Measurements from ENCODE around the gene BCL2.

The BCL2 gene

DNA sequence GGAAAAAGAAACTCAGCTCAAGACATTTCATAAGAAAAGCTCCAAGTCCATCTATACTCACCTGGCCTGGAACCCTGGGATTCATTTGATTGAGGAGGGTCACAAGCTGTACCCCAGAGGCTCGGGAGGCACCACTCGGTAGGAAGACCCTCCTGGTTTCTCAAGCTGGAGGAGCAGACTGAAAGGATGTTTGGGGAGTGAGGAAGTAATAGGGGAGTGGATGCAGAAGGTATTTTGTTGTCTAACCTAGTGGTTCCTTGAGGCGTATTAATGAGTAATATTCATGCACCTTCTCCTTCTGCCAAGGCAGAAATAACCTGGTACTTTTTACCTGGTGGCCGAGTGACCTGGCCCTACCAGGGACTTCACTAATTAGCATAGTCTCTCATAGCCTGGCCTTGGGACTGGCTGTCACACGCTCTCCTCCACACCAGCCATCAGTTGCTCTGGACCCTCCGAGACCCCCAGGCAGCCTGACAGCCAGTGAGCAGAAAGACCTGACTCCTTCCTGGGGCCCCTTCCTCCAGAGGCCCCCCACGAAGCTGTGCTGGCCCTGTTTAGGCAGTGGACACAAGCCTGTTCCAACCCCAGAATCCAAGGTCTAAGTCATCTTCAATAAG is 161.4 kb downstream of the BCL2 start:
- no peak overlapping the region for H3K4me2 ChIP-seq (ENCODE audit: low read length)
- H3K27ac ChIP-seq, result no peak overlapping the region
- no peak overlapping the region for H3K4me3 ChIP-seq (ENCODE audit: low read depth, low read length)
- TF ChIP-seq, protein P1, sequence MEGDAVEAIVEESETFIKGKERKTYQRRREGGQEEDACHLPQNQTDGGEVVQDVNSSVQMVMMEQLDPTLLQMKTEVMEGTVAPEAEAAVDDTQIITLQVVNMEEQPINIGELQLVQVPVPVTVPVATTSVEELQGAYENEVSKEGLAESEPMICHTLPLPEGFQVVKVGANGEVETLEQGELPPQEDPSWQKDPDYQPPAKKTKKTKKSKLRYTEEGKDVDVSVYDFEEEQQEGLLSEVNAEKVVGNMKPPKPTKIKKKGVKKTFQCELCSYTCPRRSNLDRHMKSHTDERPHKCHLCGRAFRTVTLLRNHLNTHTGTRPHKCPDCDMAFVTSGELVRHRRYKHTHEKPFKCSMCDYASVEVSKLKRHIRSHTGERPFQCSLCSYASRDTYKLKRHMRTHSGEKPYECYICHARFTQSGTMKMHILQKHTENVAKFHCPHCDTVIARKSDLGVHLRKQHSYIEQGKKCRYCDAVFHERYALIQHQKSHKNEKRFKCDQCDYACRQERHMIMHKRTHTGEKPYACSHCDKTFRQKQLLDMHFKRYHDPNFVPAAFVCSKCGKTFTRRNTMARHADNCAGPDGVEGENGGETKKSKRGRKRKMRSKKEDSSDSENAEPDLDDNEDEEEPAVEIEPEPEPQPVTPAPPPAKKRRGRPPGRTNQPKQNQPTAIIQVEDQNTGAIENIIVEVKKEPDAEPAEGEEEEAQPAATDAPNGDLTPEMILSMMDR (IDR thresholded peaks at IDR 0.05), result no peak
- H3K9me3 ChIP-seq (ENCODE audit: control insufficient read depth, low read length), result no peaks in the 10 kb centered on the region
- H3K36me3 ChIP-seq (ENCODE audit: control insufficient read depth, insufficient read depth, low read length), result no peaks in the 10 kb centered on the region
- H3K4me1 ChIP-seq, result peaks cover 26% of the 10 kb centered on the region
- H2AFZ ChIP-seq, result no peak overlapping the region
- no peaks in the 10 kb centered on the region for H3K79me2 ChIP-seq
- no peaks in the 10 kb centered on the region for H3K27me3 ChIP-seq (ENCODE audit: control insufficient read depth, insufficient read depth, low read length)
- no peak overlapping the region for H3K9ac ChIP-seq

DNA sequence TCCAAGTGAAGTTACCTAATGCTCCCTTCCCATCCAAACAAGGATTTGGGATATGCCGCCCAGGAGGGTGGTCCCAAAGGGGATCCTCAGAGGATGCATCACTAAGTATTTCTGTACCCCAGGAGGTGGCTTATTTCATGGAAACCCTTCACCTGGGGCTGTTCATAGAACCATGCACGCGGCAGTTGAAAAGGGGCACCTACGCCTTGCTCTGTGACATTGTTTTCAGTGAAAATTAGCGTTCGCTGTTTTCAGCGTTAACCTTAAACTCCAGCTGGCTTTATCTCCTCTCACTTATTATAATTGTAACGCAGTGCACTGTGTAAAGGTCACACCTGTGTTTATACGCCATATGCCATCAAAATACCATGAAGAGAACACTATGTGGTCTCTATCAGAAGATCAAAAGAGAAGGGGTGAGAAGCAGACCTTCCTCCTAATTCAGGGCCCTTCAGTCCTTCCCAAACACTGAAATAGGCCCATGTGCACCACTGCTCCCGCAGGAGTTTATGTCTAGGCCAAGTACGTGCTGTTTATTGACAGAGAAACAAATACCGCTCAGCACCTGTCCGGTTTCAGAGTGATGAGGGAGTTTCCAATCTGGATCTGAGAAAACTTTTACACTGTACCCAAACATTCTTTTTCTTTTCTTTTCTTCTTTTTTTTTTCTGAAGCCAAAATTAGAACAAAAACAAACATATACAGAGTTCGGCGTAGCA is 162.1 kb downstream of the BCL2 start:
- Histone ChIP-seq H3K9ac (no peak overlapping the region), H3K27me3 (ENCODE audit: control insufficient read depth, insufficient read depth, low read length) (no peaks in the 10 kb centered on the region), H2AFZ (no peak overlapping the region), H3K4me1 (peaks cover 26% of the 10 kb centered on the region), H3K36me3 (ENCODE audit: control insufficient read depth, insufficient read depth, low read length) (no peaks in the 10 kb centered on the region), H3K9me3 (ENCODE audit: control insufficient read depth, low read length) (no peaks in the 10 kb centered on the region), H3K4me2 (ENCODE audit: low read length) (no peak overlapping the region), H3K79me2 (no peaks in the 10 kb centered on the region), H3K4me3 (ENCODE audit: low read depth, low read length) (no peak overlapping the region), H3K27ac (no peak overlapping the region)
- TF ChIP-seq, protein P1 (IDR thresholded peaks at IDR 0.05), result no peak

DNA sequence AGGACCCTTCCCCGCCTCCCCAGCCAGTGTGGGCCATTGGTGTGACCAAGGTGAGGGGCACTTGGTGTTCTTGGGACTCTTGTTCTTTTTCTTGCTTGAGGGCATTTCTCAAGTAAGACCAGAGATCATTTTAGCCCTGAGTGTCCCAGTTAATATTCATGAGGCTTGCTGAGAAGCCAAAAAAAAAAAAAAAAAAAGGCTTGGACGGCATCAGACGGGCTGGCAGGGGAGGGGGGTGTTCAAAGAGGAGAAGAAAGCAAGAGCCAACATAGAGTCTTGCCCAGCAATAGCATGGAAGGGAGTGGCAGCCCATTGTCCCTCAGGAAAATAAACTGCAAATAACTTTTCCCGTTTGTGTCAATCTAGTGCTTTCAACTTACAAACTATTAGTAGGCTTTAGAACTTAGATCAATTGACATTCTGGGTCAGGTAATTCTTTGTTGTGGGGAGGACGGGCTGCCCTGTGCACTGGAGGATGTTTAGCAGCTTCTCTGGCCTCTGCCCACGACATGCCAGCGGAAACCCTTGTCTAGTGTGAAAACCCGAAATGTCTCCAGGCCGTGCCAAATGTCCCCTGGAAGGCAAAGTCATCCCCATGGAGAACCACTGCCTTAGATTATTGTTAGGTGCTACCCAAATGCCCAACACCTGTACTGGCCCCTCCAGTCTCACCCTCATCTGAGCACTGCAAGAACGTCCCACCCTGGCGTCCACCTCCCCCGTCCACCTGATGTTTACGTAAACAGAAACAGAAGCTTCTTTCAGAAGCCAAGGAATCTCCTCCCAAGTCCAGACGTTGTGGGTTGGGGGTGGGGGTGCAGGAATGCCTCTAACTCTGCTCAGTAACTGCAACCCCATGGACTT is 163.4 kb downstream of the BCL2 start:
- H3K27ac ChIP-seq, result peak overlapping the region; percentile 12
- H3K9ac ChIP-seq, result no peak overlapping the region
- H2AFZ ChIP-seq, result peak overlapping the region; percentile 29
- no peaks in the 10 kb centered on the region for H3K9me3 ChIP-seq (ENCODE audit: control insufficient read depth, low read length)
- H3K27me3 ChIP-seq (ENCODE audit: control insufficient read depth, insufficient read depth, low read length), result no peaks in the 10 kb centered on the region
- peak overlapping the region; percentile 52 for H3K4me2 ChIP-seq (ENCODE audit: low read length)
- no peak overlapping the region for H3K4me3 ChIP-seq (ENCODE audit: low read depth, low read length)
- no peaks in the 10 kb centered on the region for H3K36me3 ChIP-seq (ENCODE audit: control insufficient read depth, insufficient read depth, low read length)
- H3K4me1 ChIP-seq, result peaks cover 18% of the 10 kb centered on the region
- TF ChIP-seq, protein P1 (IDR thresholded peaks at IDR 0.05), result no peak
- H3K79me2 ChIP-seq, result no peaks in the 10 kb centered on the region

DNA sequence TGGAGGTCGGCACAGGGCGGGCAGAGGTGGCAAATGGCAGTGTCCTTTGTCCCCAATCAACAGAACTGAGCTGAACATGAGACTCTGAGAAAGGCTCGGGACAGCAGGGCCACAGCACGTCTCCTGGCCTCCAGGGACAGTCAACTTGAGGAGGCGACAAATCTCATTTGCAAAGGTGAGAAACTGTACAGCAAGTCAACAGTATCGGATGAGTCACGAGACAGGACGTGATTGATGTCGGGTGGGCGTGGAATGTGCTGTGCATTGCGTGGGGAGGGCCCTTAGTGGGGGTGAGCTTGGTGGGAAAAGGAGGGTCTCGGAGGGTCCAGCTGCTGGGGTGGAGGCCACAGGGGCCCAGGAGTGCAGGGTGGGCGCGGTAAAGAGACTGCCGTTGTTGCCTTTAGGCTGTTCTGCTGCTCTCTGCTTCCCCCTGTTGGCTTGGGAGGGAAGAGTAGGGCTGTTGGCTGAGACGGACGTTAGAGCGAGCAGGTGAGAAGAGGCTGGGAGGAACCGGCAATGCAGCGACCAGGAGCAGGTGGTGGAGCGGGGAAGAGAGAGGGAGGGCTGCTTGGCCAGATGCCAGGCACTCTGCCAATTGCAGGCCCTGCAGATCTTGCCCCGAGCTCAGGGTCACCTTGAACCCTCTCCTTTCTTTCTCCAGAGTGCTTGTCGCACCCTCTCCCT is 164.3 kb downstream of the BCL2 start:
- TF ChIP-seq, protein P1 (IDR thresholded peaks at IDR 0.05), result peak; percentile 85

More for the DNA sequence above, 164.3 kb downstream of the BCL2 start:
- peak overlapping the region; percentile 52 for H3K4me2 ChIP-seq (ENCODE audit: low read length)
- H3K9ac ChIP-seq, result no peak overlapping the region
- H3K4me1 ChIP-seq, result peaks cover 17% of the 10 kb centered on the region
- H3K4me3 ChIP-seq (ENCODE audit: low read depth, low read length), result no peak overlapping the region
- H3K27me3 ChIP-seq (ENCODE audit: control insufficient read depth, insufficient read depth, low read length), result no peaks in the 10 kb centered on the region
- H3K36me3 ChIP-seq (ENCODE audit: control insufficient read depth, insufficient read depth, low read length), result no peaks in the 10 kb centered on the region
- peak overlapping the region; percentile 12 for H3K27ac ChIP-seq
- H3K9me3 ChIP-seq (ENCODE audit: control insufficient read depth, low read length), result no peaks in the 10 kb centered on the region
- no peaks in the 10 kb centered on the region for H3K79me2 ChIP-seq
- H2AFZ ChIP-seq, result peak overlapping the region; percentile 29

Data from parathyroid adenoma (tissue), 2 donors.